Fibroblast of lung (primary cell): ENCODE measurements around the gene TBK1. TPM values are rescaled to one million over a fixed set of nuclear protein-coding genes. Genes with fewer than 3 reads are reported as not detected.

ENCODE experiments used
- DNase-seq, 2 donors: peaks; one replicate each; pipeline versions ENCODE4 v3.0.0 to v3.0.0-alpha.2; 2010; ENCODE audit warnings: low read depth in 2 of 2
- H2AFZ ChIP-seq: 2 replicates; pipeline ENCODE4 v1.5.1; 2012; ENCODE audit warnings: low read length, control low read depth, inconsistent platforms
- H3K27ac ChIP-seq: 2 replicates; pipeline ENCODE4 v1.5.1; 2011; ENCODE audit warnings: low read length, control low read depth; ENCODE audit not compliant: insufficient read depth
- H3K27me3 ChIP-seq: 2 replicates; pipeline ENCODE4 v1.5.1; 2011; ENCODE audit warnings: mild to moderate bottlenecking, low read length; ENCODE audit not compliant: control insufficient read depth, insufficient read depth
- H3K36me3 ChIP-seq: 2 replicates; pipeline ENCODE4 v1.5.1; 2011; ENCODE audit warnings: low read length; ENCODE audit not compliant: control insufficient read depth, insufficient read depth
- H3K4me1 ChIP-seq: 2 replicates; pipeline ENCODE4 v1.5.1; 2011; ENCODE audit warnings: low read length; ENCODE audit not compliant: control insufficient read depth, insufficient read depth; ENCODE audit errors: extremely low read depth
- H3K4me2 ChIP-seq: 2 replicates; pipeline ENCODE4 v1.5.1; 2011; ENCODE audit warnings: low read length, control low read depth; ENCODE audit not compliant: insufficient read depth; ENCODE audit errors: extremely low read depth
- H3K4me3 ChIP-seq, 4 experiments: fragments of 200-600 bp in 1 of 4; sonication (generic) in 1 of 4; replicated peaks in 1 of 4; 2 replicates each; pipeline ENCODE4 v1.5.1; 2011 to 2016; ENCODE audit warnings: low read length in 4 of 4, low read depth in 3 of 4, mild to moderate bottlenecking in 3 of 4, control low read depth in 2 of 4, inconsistent platforms in 1 of 4, mixed read lengths in 1 of 4; ENCODE audit not compliant: insufficient read depth in 1 of 4; ENCODE audit errors: control extremely low read depth in 1 of 4
- H3K79me2 ChIP-seq: 2 replicates; pipeline ENCODE4 v1.5.1; 2012; ENCODE audit warnings: mild to moderate bottlenecking, low read length, inconsistent platforms; ENCODE audit not compliant: control insufficient read depth, insufficient read depth
- H3K9ac ChIP-seq: 2 replicates; pipeline ENCODE4 v1.5.1; 2011; ENCODE audit warnings: mild to moderate bottlenecking, low read length, control low read depth; ENCODE audit not compliant: insufficient read depth
- H3K9me3 ChIP-seq: 2 replicates; pipeline ENCODE4 v1.5.1; 2012; ENCODE audit warnings: low read depth, low read length; ENCODE audit not compliant: control insufficient read depth, insufficient read depth
- H4K20me1 ChIP-seq: 2 replicates; pipeline ENCODE4 v1.5.1; 2011; ENCODE audit warnings: low read length; ENCODE audit not compliant: control insufficient read depth, insufficient read depth; ENCODE audit errors: extremely low read depth
- CTCF ChIP-seq, 2 donors: IDR thresholded peaks in 1 of 2; conservative IDR thresholded peaks in 1 of 2; 1 replicate in 1 of 2; 2 replicates in 1 of 2; pipeline ENCODE4 v1.5.1; 2011 to 2012; ENCODE audit warnings: low read length in 2 of 2, control low read depth in 1 of 2, inconsistent platforms in 1 of 2, low read depth in 1 of 2, mild to moderate bottlenecking in 1 of 2
- EZH2 ChIP-seq: IDR thresholded peaks from 2 replicates; pipeline ENCODE4 v1.5.1; 2012; ENCODE audit warnings: low read length, control low read depth, mild to moderate bottlenecking; ENCODE audit errors: missing control alignments
- polyA plus RNA-seq, 2 donors: library from polyadenylated mRNA; depleted of rRNA in 1 of 2; stranded (reverse) in 1 of 2; unstranded in 1 of 2; fragments of >200 nt; gene quantifications; 2 replicates each; pipeline ENCODE4 v1.2.1, GENCODE V29; 2011 to 2012; ENCODE audit warnings: missing spikeins in 1 of 2
- total RNA-seq: library from RNA; depleted of rRNA; stranded (reverse); fragments of >200 nt; gene quantifications from 2 replicates; pipeline ENCODE4 v1.2.1, GENCODE V29; 2014

Gene TBK1
- total and polyA plus RNA-seq, 2 donors (not counting 1 experiment from before 2014, with no cell fraction given), result 26.5 to 42.9 TPM

GRCh38 chr12:64430886-64431285, 21.0 kb upstream of the TBK1 start:
- Histone ChIP-seq H3K9ac (no peak overlapping the region), H3K9me3 (no peaks in the 10 kb centered on the region), H3K36me3 (peaks cover 17% of the 10 kb centered on the region), H4K20me1 (no peaks in the 10 kb centered on the region), H3K4me2 (no peak overlapping the region), H3K27me3 (no peaks in the 10 kb centered on the region), H3K4me3 (no peak overlapping the region), H3K4me1 (no peaks in the 10 kb centered on the region), H3K79me2 (no peaks in the 10 kb centered on the region), H3K27ac (no peak overlapping the region), H2AFZ (no peak overlapping the region)
- no peak for DNase-seq
- TF ChIP-seq EZH2 (no peak), CTCF (conservative IDR thresholded peaks at IDR 0.05 in 1 of 2, IDR thresholded peaks at IDR 0.05 in 1 of 2; ENCODE audit: low read depth in 1 of 2, low read length in 2 of 2) (no peak)

- no peak overlapping the region for H2AFZ ChIP-seq
- no peaks in the 10 kb centered on the region for H3K4me1 ChIP-seq
- no peak overlapping the region for H3K9ac ChIP-seq
- no peaks in the 10 kb centered on the region for H4K20me1 ChIP-seq
- H3K79me2 ChIP-seq, result no peaks in the 10 kb centered on the region
- H3K27ac ChIP-seq, result no peak overlapping the region
- no peak overlapping the region for H3K4me2 ChIP-seq
- no peak for TF ChIP-seq EZH2
- TF ChIP-seq CTCF (conservative IDR thresholded peaks at IDR 0.05 in 1 of 2, IDR thresholded peaks at IDR 0.05 in 1 of 2; ENCODE audit: low read depth in 1 of 2, low read length in 2 of 2), result no peak
- H3K4me3 ChIP-seq, result no peak overlapping the region
- peak in 1 of 2 donors; percentile 79 for DNase-seq
- peaks cover 16% of the 10 kb centered on the region for H3K36me3 ChIP-seq
- no peaks in the 10 kb centered on the region for H3K9me3 ChIP-seq
- no peaks in the 10 kb centered on the region for H3K27me3 ChIP-seq
These were observed 20.1 kb upstream of the TBK1 start for GRCh38 chr12:64431791-64432190.

GRCh38 chr12:64433915-64434314, 18.0 kb upstream of the TBK1 start:
- no peak for TF ChIP-seq EZH2
- TF ChIP-seq CTCF (conservative IDR thresholded peaks at IDR 0.05 in 1 of 2, IDR thresholded peaks at IDR 0.05 in 1 of 2; ENCODE audit: low read depth in 1 of 2, low read length in 2 of 2), result no peak
- H3K36me3 ChIP-seq, result peaks cover 8% of the 10 kb centered on the region
- H3K79me2 ChIP-seq, result no peaks in the 10 kb centered on the region

More at GRCh38 chr12:64433915-64434314, 18.0 kb upstream of the TBK1 start:
- no peak overlapping the region for H3K4me2 ChIP-seq
- H3K4me3 ChIP-seq, result no peak overlapping the region
- H4K20me1 ChIP-seq, result no peaks in the 10 kb centered on the region
- no peak overlapping the region for H3K27ac ChIP-seq
- DNase-seq, result no peak
- H2AFZ ChIP-seq, result no peak overlapping the region
- no peak overlapping the region for H3K9ac ChIP-seq
- H3K27me3 ChIP-seq, result no peaks in the 10 kb centered on the region
- no peaks in the 10 kb centered on the region for H3K9me3 ChIP-seq
- no peaks in the 10 kb centered on the region for H3K4me1 ChIP-seq
